SJCRH30 (cell line): ENCODE measurements around the gene INTS13. TPM values are rescaled to one million over a fixed set of nuclear protein-coding genes. Genes with fewer than 3 reads are reported as not detected.

ENCODE experiments used
- DNase-seq, 2 experiments: peaks; one replicate each; pipeline ENCODE4 v3.0.0-alpha.2; 2015 to 2020
- H3K27ac ChIP-seq: fragments of 250-450 bp; sonication (Bioruptor Pico); 2 replicates; pipeline ENCODE4 v1.5.1; 2020; ENCODE audit warnings: mild to moderate bottlenecking, moderate library complexity
- H3K27me3 ChIP-seq: fragments of 250-450 bp; sonication (Bioruptor Pico); 2 replicates; pipeline ENCODE4 v1.5.1; 2020; ENCODE audit warnings: mild to moderate bottlenecking, moderate library complexity
- H3K36me3 ChIP-seq: fragments of 250-450 bp; sonication (Bioruptor Pico); 2 replicates; pipeline ENCODE4 v1.5.1; 2020; ENCODE audit warnings: mild to moderate bottlenecking, moderate library complexity
- H3K4me1 ChIP-seq: fragments of 250-450 bp; sonication (Bioruptor Pico); 2 replicates; pipeline ENCODE4 v1.5.1; 2020; ENCODE audit warnings: mild to moderate bottlenecking, moderate library complexity
- H3K4me3 ChIP-seq: fragments of 250-450 bp; sonication (Bioruptor Pico); 2 replicates; pipeline ENCODE4 v1.5.1; 2020; ENCODE audit warnings: mild to moderate bottlenecking, moderate library complexity
- H3K9me3 ChIP-seq: fragments of 250-450 bp; sonication (Bioruptor Pico); replicated peaks from 2 replicates; pipeline ENCODE4 v1.5.1; 2020; ENCODE audit warnings: mild to moderate bottlenecking, moderate library complexity
- total RNA-seq: library from RNA; depleted of rRNA; stranded (reverse); fragments of >200 nt; shearing (Covaris generic); gene quantifications from 2 replicates; pipeline ENCODE4 v1.2.3, GENCODE V29; 2014

Gene INTS13
- total RNA-seq, 1 experiment from 2014 or later = 70.8 TPM

DNA sequence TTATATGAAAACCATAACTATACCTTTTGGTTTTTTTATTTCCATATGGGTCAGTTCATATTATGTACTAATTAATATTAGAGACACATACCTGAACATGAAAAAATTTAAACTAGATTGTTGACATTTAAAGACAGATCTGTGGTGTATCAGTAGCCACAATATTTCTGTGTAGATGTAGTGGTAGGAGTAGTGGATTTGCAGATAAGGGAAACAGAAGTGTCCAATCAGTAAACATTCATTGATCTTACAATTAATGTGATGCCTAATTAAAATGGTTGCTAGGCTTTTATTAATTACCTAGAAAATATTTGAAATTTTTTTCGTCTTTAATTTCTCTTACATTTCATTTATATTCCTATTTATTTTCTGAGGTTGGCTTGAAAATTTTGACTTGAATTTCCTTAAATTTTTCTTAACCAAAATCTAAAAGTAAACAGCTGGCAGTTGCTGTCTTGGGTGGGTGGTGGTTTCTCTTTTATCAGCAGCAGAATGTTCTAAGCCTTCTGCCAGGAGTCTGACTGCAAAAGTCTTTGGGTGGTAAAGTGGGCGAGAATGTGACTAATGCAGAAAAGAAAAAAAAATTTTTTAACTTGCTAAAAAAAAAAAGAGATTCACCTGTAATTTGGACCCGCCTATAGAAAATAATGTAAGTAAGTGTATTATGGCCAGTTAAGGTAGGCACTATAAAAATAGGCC, 2.9 kb upstream of the INTS13 start:
- no peak overlapping the region for H3K4me3 ChIP-seq
- H3K27ac ChIP-seq = no peak overlapping the region
- H3K4me1 ChIP-seq = peaks cover 14% of the 10 kb centered on the region
- DNase-seq = no peak
- no peaks in the 10 kb centered on the region for H3K9me3 ChIP-seq
- no peaks in the 10 kb centered on the region for H3K36me3 ChIP-seq
- H3K27me3 ChIP-seq = no peaks in the 10 kb centered on the region

GRCh38 chr12:26939953-26940352, 2.2 kb upstream of the INTS13 start:
- Histone ChIP-seq H3K27ac (no peak overlapping the region), H3K9me3 (no peaks in the 10 kb centered on the region), H3K36me3 (no peaks in the 10 kb centered on the region), H3K27me3 (no peaks in the 10 kb centered on the region), H3K4me3 (peak overlapping the region; percentile 86), H3K4me1 (peaks cover 14% of the 10 kb centered on the region)
- no peak for DNase-seq

DNA sequence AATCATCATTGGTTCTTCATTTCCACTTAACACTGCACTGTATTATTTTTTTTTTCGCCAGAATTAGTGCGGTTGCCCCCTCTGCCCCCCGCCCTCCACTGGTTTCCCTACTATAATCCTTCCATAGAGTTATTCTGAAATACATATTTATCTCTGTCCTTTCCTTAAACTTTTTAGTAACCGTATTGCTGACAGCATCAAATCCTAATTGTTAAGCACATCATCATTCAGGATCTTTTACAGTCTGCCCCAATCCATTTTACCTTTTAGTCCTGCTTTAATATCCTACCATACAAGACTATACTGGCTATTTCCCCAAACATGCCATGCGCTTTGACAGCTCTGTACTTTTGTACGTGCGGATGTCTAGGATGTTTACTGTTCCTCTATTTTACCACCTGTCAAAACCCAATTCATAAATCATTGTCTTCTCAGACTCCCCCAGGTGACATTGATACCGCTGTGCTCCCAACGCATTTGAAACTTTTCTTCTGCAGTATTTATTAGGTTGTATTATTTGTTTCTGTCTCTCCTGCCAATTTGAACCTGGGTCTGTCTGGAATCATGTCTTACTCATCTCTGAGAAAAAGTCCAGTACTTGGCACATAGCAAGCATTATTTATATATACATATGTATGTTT, 1.5 kb upstream of the INTS13 start:
- DNase-seq = peak in 1 of 2 experiments; percentile 11
- H3K27ac ChIP-seq = peak overlapping the region; percentile 93

DNA sequence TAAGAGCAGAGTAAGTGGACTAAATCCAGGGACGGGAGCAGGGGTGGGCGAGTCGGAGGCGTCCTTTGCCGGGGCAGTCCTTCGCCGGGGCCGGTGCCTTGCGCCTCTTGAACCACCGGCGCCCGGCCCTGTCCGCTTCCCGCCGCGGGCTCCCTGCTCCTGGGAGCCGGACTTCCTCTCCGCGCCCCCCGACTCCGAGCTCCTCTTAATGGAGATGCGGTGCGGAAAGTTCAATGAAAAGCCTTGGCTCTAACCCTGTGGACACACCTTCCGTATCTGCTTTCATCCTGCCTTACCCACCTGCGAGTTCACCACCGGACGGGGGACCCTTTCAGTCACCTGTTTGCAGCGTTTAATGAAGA, 901 bp upstream of the INTS13 start:
- peaks cover 14% of the 10 kb centered on the region for H3K4me1 ChIP-seq
- H3K36me3 ChIP-seq = no peaks in the 10 kb centered on the region
- peak overlapping the region; percentile 93 for H3K27ac ChIP-seq
- DNase-seq = no peak
- no peaks in the 10 kb centered on the region for H3K9me3 ChIP-seq
- peak overlapping the region; percentile 86 for H3K4me3 ChIP-seq
- H3K27me3 ChIP-seq = no peaks in the 10 kb centered on the region

More for the DNA sequence above, 1.5 kb upstream of the INTS13 start:
- Histone ChIP-seq H3K4me1 (peaks cover 14% of the 10 kb centered on the region), H3K27me3 (no peaks in the 10 kb centered on the region), H3K36me3 (no peaks in the 10 kb centered on the region), H3K4me3 (peak overlapping the region; percentile 86), H3K9me3 (no peaks in the 10 kb centered on the region)

DNA sequence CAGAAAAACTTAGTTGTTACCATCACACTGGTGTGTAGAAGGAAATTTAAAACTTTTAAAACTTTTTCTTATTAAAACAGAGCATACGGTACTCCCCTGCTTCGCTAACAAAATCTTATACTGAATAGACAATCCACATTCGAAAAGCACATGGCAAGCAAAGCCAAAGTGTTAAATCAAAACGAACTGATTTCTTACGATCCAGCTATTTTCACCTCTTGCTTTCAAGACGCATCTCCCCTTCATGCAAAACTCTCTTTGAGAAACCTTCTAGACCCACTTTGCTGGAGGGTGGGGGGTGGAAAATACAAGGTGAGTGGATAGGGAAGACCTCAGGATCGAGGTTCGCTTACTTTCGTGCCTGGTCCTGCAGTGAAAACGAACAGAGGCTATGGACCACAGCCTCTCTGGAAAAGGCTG, 328 bp downstream of the INTS13 start:
- H3K9me3 ChIP-seq = no peaks in the 10 kb centered on the region
- no peaks in the 10 kb centered on the region for H3K27me3 ChIP-seq
- H3K4me3 ChIP-seq = peak overlapping the region; percentile 86
- no peak for DNase-seq
- peaks cover 14% of the 10 kb centered on the region for H3K4me1 ChIP-seq
- peak overlapping the region; percentile 93 for H3K27ac ChIP-seq
- no peaks in the 10 kb centered on the region for H3K36me3 ChIP-seq

DNA sequence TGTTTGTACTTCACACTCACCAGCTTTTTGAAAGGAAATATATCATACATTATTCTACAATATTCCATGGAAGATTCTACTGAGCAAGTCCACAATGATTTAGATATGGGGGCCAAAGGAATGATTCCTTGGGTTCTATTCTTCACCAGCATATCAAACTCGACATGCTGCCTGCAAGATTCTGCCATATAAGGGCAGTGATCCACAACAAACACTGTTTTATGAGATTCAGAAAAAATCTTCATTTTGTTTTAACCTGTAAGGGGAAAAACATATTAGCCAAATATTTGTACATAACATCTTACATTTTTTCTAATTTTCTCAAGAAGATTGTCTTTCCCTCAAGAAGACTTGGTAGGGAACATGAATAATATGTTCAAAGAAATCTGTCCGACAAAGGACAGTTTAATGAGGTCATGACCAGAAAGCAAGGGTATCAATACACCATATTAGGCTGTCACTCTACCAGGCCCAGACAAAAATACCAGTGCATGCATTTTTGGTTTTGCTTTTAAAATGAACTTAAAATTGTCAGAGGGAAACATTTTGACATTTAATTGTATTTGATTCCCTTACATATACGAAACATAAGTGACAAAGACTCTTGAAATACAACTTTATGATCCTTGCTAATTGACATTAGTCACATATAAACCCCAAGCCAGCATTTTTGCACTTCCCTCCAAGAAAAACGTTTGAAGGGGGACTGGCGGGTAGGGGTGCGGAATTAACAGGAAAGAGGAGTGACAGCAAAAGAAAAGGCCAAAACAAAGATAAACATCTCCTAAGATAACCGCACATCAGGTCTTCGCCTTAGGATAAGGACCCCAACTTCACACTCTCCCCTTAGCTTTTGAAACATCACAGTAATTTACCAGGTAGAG, 980 bp downstream of the INTS13 start:
- Histone ChIP-seq H3K27ac (peak overlapping the region; percentile 93), H3K4me3 (peak overlapping the region; percentile 86)

GRCh38 chr12:26935636-26936378, 2.0 kb downstream of the INTS13 start:
- Histone ChIP-seq H3K4me1 (peaks cover 10% of the 10 kb centered on the region; the same call in 1 of the 2 replicates), H3K27me3 (no peaks in the 10 kb centered on the region), H3K36me3 (no peaks in the 10 kb centered on the region), H3K27ac (no peak overlapping the region), H3K4me3 (no peak overlapping the region), H3K9me3 (no peaks in the 10 kb centered on the region)
- DNase-seq = no peak

More for the DNA sequence above, 980 bp downstream of the INTS13 start:
- Histone ChIP-seq H3K27me3 (no peaks in the 10 kb centered on the region), H3K9me3 (no peaks in the 10 kb centered on the region), H3K36me3 (no peaks in the 10 kb centered on the region), H3K4me1 (peaks cover 14% of the 10 kb centered on the region)
- peak in 1 of 2 experiments; percentile 14 for DNase-seq

DNA sequence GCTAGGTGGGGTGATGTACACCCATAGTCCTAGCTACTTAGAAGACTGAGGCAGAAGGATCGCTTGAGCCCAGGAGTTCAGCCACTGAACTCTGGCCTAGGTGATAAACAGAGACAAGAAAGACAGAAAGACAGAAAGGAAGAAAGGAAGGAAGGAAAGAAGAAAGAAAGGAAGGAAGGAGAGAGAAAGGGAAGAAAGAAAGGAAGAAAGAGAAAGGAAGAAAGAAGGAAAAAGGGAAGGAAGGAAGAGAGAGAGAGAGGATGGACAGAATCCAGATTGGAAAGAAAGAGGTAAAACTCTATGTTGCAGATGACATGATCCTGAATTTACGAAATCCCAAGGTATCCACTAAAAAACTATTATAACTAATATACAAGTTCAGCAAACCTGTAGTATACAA, 8.2 kb downstream of the INTS13 start:
- H3K27me3 ChIP-seq = no peaks in the 10 kb centered on the region
- no peak overlapping the region for H3K27ac ChIP-seq
- no peaks in the 10 kb centered on the region; the same call in 1 of the 2 replicates for H3K9me3 ChIP-seq
- H3K4me1 ChIP-seq = no peaks in the 10 kb centered on the region
- H3K36me3 ChIP-seq = peaks cover 38% of the 10 kb centered on the region
- no peak overlapping the region for H3K4me3 ChIP-seq
- no peak for DNase-seq

GRCh38 chr12:26928661-26929060, 9.1 kb downstream of the INTS13 start:
- Histone ChIP-seq H3K4me1 (no peaks in the 10 kb centered on the region), H3K27me3 (no peaks in the 10 kb centered on the region), H3K4me3 (no peak overlapping the region), H3K9me3 (no peaks in the 10 kb centered on the region; the same call in 1 of the 2 replicates), H3K27ac (no peak overlapping the region), H3K36me3 (peaks cover 44% of the 10 kb centered on the region)
- DNase-seq = no peak

DNA sequence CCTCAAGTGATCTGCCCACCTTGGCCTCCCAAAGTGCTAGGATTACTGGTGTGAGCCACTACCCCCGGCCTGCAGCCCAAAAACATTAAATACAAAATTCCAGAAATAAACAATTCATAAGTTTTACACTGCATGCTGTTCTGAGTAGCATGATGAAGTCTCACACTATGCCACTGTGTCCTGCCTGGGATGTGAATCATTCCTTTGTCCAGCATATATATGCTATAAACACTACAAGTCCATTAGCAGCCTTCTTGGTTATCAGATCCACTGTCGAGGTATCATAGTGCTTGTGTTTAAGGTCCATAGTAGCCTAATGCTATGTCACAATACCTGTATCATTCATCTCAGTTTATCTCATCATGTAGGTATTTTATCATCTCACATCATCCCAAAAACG, 15.9 kb downstream of the INTS13 start:
- Histone ChIP-seq H3K9me3 (no peaks in the 10 kb centered on the region; the same call in 1 of the 2 replicates), H3K4me1 (no peaks in the 10 kb centered on the region), H3K4me3 (no peak overlapping the region), H3K27me3 (no peaks in the 10 kb centered on the region), H3K36me3 (peaks cover 42% of the 10 kb centered on the region), H3K27ac (no peak overlapping the region)
- no peak for DNase-seq

DNA sequence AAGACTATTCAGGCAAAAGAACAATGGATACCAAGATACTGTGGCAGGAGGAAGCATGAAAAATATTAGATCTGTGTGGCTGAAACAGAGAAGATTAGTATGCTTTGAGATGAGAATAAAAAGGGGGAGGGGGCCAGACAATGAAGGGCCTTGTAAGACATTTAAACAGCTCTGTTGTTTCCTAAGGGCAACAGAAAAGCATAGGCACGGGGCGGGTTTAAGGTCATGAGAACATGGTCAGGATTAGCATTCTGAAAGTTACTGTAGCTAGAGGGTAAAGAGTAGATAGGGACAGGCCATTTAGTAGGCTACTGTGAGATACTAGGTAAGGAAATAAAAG, 18.6 kb downstream of the INTS13 start:
- no peak for DNase-seq
- no peaks in the 10 kb centered on the region for H3K4me1 ChIP-seq
- H3K9me3 ChIP-seq = no peaks in the 10 kb centered on the region
- peaks cover 21% of the 10 kb centered on the region for H3K36me3 ChIP-seq
- H3K4me3 ChIP-seq = no peak overlapping the region
- H3K27ac ChIP-seq = no peak overlapping the region
- no peaks in the 10 kb centered on the region for H3K27me3 ChIP-seq

DNA sequence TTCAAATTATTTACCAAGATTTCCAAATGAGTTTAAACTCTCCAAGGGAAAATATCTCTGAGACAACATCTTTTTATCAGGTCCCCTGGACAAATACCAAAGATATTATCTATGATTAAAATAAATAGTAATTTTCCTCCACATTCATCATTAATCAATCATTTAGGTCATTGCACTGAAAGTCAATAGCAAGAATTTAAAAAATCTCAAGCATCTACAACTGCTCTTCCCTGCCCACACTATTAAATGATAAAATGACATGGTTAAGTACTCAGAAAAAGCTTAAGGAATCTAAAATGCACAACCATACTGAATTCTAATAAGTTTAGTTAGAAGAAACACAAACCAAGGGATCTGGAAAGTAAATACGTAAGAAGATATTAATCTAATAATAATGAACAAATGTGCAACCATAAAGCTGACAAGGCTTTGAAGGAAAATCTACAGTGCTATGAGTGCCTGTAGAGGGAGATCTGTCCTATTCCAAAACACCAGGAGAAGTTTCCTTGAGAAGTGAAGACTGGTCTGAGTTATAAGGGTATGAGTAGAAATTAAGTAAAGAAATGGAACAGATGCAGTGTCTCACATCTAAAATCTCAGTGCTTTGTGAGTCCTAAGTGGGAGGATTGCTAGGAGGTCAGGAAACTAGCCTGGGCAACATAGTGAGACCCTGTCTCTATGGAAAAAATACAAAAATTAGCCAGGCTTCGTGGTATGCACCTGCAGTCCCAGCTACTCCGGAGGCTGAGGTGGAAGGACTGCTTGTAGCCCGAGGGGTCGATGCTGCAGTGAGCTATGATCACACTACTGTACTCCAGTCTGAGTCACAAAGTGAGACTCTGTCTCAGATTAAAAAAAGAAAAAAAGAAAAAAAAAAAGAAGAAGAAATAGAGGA, 19.2 kb downstream of the INTS13 start:
- H3K27me3 ChIP-seq = no peaks in the 10 kb centered on the region
- peaks cover 21% of the 10 kb centered on the region for H3K36me3 ChIP-seq
- no peak for DNase-seq
- no peak overlapping the region for H3K4me3 ChIP-seq
- no peaks in the 10 kb centered on the region for H3K9me3 ChIP-seq
- no peak overlapping the region for H3K27ac ChIP-seq
- no peaks in the 10 kb centered on the region for H3K4me1 ChIP-seq

DNA sequence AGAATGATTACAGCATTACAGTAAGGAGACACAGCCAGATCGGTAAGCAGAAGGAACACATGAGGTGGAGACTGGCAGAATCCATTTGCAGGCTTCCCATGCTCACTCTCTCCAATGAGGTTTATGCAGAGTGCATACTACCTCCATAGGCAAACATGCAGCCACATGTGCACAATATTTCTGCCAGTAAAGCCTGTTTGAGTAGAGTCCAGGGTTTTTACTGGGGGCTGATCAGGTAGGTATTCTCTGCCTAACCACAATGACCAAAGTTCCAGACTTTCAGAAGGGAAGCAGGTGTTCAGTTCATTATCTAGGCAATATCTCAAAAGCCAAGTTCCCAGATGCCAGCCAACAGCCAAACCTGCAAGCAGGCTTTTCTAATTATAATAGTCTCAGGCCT, 31.1 kb downstream of the INTS13 start:
- Histone ChIP-seq H3K4me3 (no peak overlapping the region), H3K27ac (no peak overlapping the region), H3K36me3 (peaks cover 32% of the 10 kb centered on the region), H3K9me3 (0 out of 2 replicates have a peak, but pooled peaks cover 4% of the 10 kb centered on the region), H3K4me1 (no peaks in the 10 kb centered on the region), H3K27me3 (no peaks in the 10 kb centered on the region)
- peak in 1 of 2 experiments; percentile 11 for DNase-seq
